ENCODE data around the gene MFAP3L.
"Not testable (repeated sequence)": the region's sequence is repeated elsewhere in the genome, so short reads cannot be mapped to it uniquely, and the experiment has no call there.

DNA sequence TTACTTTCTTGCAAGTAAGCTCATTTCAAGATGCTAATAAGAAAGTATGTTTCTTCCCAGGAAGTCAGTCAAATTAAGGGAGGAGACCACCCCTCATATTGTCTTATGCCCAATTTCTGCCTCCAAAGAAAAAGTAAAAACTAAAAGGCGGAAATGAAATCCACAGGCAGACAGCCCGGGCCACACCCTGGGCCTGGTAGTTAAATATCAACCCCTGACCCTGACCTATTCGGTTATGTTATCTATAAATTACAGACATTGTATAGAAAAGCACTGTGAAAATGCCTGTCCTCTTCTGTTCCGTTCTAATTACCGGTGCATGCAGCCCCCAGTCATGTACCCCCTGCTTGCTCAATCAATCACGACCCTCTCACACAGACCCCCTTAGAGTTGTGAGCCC is 82.6 kb downstream of the MFAP3L start:
- not testable (repeated sequence) for TF ChIP-seq CTCF (IDR thresholded peaks at IDR 0.05); REST (IDR thresholded peaks at IDR 0.05; ENCODE audit: insufficient read depth in 1 of 2, low read depth in 2 of 2, low read length in 1 of 2); SIN3A (IDR thresholded peaks at IDR 0.05; ENCODE audit: borderline replicate concordance, insufficient read depth, low read depth, low read length); POLR2AphosphoS5 (IDR thresholded peaks at IDR 0.05; ENCODE audit: low read depth, low read length); TCF7L2 (IDR thresholded peaks at IDR 0.05; ENCODE audit: low read depth, low read length)
